Activated T-cell treated with anti-CD3 and anti-CD28 coated beads, Interleukin-2, amount 50 U/mL, for 48 hours (primary cell): ENCODE results near the gene RPL29.

ENCODE experiments used
- DNase-seq, 2 experiments: peaks; one replicate each; pipeline ENCODE4 v3.0.0-alpha.2; 2020

The RPL29 gene

DNA sequence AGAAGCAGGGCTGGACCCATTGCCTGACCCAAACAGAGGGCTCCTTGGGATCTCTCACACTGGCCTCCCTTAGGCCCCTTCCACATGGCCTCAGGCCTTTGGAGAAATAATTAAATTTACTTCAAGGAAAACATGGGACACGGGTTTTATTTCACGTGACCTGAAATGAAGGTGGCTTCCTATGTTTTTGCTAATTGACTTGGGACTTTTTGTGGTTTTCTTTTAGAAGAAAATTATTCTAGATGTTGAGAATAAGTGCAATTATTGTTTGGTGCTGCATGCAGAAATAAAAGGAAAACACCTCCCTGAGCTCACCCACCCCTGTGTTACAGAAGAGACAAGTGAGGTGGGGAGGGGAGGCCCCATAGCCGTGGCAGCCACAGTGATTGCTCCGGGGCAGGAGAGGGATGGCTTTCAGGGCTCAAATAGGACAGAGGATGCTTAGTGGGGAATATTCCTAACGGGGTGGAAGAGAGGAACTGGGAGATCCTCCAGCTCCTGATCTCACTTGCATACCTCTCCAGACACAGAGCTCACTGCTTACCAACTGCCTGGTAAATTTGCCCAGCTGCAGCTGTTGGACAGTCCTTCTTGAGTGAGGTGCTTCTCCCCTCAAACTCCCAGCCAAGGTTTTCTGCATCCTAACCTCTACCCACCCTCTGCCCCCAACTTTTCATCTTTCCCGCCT is 29.2 kb upstream of the RPL29 start:
- DNase-seq: no peak

DNA sequence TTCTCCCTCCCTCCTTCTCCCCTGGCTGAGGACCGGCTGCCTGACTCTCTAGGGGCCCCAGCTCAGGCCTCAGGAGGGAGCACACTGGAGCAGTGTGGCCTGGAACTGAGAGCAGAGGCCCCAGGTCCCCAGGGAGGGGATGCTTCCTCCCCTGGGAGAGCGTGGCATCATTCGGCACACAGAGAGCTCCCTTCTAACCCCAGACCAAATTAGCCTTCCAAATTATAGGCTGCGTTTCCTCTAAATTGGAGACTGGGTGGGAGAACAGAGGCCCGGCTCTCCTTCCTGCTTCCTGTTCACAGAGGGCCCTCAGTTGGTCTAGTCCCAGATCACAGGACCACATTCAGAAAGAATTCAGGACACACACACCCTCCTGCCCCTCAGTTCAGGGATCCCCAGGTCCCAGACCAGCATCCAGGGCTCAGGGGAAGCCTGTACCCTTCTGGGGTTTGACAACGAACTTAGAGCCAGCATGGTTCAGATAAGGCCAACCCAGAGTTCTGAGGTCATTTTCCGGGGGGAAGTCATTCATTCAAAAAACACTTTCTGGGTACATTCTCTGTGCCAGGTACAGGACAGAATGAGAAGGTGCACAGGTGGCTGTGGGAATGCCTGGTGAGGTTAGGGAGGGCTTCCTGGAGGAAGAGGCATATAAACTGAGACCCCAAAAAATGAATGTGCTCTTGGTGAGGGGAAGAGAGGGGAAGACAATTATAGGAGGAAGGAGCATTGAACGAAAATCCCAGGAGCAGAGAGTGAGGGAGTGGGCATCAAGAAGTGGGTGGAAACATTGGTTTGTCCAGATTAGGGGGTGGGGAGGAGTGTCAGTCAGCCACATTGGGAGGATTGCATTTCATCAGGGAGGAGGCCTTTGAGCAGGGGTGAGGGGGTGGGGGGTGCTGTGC is 28.4 kb upstream of the RPL29 start:
- no peak for DNase-seq

DNA sequence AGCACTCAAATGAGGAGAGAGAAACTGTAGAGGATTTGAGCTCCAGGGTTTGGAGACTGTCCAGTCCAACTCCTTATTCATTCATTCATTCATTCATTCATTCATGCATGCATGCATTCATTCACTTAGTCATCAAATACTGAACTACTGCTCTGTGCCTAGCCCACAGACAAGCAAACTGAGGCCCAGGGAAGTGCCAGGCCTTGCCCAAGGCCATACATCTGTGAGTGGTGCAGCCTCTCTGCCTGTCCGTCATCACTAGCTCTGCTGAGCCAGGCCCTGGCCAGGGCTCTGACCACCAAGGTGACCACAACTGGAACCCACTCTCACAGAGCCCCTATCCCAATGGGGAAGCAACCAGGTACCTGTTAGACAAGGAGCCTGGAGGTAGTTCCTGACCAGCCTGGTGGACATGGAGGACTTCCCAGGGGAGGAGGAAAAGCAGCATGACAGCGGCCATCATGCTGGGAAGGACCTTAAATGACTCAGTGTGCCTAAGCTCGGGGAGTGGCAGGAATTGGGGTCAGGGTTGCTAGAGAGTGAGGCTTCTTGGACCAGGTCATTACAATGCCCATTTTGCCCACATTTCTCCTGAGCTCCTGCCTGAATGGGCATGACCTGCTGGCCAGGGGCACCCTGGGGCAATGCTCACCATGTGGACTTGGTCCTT is 27.5 kb upstream of the RPL29 start:
- no peak for DNase-seq

DNA sequence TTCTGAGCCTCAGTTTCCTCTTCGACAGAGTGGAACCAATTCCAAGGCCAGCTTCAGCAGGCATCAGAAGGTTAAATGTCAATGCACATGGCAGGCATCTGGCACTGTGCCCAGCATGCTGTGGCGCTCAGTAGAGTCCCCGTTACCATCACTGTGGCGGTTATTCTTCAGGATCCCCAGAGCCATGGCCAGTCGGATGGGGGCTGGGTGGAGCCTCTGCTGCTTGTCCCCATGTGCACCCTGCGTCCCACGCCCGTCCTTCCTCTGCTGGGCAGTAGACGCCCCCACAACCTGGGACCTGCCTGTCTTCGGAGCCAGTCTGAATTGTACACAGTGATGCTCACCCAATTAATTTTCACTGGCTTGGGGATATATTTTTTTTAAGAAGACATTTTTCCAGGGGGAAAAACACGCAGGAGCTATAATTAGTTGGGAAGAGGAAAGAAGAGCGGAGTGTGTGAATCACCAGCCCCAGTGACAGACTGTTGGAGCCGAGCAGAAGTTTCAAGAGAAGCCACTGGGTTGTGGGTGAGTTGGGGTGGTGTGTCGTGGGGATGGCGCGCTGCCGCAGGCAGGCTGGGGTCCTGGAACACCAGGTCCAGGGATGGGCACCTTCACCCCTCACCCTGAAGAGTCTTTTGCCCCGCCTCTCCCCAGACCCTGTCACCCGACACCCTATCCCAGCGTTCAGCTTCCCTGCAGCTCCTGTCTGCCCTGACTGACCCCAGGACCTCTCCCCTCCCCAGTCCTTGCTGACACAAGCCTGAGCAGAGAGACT is 26.8 kb upstream of the RPL29 start:
- DNase-seq: no peak

DNA sequence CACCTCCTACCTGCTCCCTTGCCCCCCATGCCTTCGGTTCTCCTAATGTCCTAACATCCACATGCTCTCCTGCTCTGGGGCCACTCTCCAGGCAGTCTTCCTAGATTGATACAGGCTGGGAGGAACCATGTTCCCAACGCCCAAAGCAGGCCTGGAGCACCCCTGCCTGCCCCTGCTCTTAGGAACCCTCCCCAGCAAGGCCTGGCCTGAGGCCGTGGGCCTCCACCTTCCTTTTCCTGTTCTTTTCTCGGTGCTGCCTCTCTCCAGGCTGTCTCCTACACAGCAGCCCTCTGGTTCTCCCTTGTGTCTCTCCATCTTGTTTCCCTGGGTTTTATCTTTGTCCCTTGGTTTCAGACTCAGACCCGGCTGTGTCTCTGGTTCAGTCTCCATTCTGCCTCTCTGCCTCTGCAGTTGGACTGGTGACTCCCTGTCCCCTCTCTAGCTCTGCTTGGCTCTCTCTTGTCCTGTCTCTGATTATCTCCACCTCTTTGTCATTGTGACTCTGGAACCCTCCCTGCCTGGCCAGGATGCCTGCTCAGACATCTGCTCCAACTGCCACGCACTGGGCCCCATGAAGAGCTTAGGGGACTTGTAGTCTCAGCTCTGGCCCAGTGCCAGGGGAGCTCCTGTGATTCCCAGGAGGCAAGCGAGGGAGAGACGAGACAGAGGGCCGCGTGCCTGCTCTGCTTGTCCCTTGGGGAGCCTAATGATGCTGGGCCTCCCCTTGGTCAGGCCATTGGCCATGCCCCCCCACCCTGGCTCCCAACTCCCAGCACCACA is 26.0 kb upstream of the RPL29 start:
- no peak for DNase-seq

DNA sequence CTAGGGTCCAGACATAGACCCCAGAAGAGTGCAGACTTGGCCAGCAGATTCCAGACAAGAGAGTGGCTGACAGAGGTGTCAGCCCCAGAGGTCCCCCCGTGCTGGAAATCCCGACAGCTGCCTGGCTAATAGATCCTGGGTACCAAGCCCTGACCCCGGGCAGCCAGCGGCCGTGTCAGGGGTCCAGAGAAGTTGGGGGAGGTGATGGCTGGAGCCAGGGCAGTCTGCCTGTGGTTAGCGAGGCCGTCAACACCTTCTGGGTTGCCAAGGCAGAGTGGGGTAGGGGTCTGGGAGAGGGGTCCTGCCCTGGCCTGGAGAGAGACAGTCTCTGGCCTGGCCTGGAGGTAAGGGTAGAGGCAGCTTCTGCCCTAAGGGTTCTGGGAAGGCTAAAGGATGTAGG is 25.1 kb upstream of the RPL29 start:
- DNase-seq: no peak

DNA sequence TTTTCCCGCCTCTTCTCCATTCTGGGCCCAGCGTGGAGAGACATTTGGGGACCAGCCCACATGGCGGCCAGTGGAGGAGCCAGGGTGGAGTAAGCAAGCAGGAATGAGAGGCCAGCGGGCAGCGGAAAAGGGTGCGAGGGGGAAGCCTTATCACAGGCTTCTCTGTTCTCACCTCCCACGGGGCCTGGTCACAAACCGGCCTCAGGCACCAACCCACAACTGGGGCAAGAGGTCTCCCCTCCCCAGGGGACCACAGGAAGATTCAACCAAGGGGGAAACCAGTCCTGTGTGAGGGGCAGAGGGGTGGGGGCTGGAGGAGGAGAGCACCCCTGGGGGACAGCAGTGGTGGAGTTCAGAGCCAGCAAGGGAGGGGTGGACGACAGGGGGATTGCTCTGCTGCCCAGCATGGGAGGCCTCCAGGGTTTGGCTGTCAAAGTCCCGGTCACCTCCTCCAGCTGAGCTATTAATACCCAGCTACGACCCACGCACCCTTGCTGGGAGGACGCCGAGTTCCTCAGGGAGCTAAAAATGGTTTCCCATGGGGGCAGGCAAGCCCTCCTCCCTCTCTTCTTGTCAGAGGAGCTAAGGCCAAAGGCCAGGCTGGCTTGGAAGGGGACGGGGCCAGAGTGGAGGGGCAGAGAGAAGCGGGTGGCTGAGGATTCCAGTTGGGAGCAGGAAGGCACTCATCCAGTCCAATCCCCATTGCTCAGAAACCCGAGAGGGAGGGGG is 23.8 kb upstream of the RPL29 start:
- no peak for DNase-seq

DNA sequence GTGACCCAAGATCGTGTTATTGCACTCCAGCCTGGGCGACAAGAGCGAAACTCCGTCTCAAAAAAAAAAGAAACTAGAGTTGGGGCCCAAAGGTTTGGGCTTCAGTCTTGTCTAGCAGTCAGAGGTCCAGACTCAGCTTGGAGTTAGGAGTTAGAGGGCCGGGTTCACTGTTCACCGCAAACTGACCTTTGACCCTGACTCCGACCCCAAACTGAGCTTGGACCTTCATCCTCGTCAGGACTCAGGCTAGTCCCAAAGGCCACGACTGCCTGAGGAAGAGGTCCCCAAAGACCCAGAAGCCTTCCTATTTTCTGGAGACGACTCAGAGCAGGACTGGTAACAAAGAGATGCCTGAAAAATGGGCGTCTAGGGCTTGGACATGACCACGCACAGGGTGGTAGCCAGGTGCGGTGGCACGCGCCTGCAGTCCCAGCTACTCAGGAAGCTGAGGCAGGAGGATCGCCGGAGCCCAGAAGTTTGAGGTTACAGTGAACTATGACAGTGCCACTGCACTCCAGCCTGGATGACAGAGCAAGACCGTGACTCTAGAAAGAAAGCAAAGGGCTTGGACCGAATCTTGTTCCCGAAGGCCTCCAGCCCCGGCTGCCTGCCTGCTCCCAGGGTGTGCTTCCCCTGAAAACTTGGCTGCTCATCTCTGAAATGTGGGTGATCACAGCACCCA is 22.8 kb upstream of the RPL29 start:
- DNase-seq: no peak

DNA sequence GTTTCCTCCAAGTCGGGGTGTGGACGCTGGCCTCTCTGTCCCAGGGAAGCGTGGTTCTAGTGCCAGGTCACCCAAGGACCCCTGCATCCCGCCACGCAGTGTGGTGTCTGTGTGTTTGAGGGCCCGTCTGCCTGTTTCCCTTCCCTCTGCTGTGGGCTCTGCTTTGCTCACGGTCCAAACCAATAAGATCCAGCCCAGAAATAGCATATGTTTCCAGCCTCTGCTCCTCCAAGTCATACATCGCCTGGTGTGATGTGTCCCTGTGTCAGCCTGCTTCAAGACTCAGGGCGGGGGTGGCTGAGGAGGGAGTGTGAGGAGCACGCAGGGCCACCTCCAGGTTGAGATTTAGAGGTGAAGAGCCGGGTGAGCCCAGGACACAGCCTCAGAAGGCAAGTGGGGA is 21.9 kb upstream of the RPL29 start:
- no peak for DNase-seq

DNA sequence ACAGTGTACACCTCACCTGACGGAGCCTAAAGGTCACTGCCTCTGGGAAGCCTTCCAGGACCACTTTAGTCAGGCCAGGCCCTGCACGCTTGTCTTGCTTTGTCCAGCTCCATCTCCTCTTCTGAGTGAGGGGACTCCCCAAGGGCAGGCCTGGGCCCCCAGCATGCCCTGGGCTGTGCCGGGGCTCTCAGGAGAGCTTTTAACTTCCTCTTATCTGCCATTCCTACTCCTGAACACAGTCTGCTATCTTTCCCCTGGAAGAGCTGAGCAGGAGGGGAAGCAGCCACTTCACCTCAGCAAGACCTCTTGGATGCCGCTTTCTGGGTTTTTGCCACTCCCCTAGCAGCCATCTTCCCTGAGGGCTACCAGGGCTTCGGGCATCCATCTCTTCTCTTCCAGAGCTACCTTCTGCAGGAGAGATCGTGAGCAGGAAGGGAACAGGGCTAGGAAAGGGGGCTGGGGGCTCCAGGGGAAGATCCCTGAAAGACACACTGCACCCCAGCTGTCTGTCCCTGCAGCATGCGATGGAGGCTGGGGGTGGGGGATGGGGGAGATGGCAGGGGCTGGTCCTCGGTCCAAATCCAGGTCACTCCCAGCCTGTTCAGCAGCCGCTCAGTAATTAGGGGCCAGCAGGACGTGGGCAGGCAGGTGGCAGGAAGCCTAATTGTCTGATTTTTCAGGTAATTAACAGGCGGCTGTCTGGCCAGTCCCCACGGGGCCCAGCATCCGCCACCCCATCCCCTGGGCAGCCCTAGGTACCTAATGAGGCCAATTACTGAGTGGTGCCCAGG is 19.9 kb upstream of the RPL29 start:
- no peak for DNase-seq

DNA sequence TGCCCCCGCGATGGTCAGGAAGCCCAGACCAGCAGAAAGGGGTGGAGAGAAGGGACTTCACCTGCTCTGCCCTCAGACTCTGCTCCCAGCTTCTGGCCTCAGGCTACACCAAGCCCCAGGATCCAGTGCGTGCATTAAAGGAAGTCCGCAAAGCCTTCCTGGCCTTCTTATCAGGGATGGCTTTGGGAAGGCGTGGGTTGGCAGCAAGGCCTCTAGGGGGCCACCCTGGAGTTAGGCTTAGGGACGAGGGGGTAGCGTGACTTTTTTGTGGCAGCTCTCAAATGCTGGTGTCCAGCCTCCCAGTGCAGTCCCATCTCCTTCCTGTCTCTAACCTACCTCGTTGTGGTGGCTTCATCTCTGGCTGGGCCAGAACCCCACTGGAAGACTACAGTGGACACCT is 18.9 kb upstream of the RPL29 start:
- no peak for DNase-seq

DNA sequence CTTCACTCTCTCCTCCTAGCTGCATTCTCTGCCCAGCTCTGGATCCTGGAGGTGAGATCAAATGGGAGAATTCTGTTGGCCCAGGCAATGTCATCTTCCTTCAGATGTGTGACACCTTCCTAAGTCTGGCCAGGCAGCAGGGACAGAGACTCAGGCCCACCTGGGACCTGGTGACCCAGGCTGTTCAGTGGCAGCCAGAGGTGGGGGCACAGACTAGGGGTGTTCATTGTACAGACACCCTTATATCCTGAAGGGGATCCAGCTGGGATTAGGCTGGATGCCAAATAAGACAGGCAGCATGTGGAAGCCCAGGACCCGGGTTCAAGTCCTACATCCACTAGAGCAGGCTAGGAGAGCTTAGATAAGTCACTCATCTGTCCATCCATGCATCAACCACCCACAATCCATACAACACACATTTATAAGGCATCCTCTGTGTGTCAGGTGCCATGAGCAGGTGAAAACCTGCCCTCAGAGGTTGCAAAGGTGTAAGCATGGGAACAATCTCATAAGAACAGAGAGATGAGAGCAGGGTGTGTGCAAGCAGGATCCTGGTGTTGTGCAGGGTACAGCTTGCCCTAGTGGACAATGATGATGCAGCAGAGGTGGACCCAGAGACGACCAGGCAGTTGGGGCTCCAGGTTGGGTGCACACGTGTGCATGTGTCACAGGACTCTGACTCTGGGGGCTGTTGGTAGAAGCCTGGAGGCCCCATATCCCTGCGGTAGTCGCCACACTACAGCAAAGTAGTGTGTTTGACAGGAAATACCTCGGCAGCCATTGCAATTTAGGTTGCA is 18.3 kb upstream of the RPL29 start:
- DNase-seq: no peak

DNA sequence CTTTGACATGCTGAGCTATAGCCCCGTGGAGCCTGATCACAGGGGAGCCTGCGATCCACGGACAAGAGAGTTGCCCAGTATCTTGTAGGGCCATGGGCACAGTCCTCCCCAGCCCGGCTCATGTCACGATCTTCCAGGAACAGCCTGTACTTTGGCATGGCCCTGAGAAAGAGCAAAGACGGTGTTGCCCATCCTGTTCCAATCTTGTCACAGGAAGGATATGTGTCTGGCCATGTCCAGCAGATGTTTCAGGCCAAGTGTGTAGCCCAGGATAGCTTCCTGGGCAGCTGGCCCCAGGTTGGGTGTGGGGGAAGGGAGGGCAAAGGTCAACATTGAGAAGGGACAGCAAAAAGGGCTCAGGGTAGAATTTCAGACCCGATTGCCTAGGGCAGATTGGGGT is 17.0 kb upstream of the RPL29 start:
- no peak for DNase-seq

DNA sequence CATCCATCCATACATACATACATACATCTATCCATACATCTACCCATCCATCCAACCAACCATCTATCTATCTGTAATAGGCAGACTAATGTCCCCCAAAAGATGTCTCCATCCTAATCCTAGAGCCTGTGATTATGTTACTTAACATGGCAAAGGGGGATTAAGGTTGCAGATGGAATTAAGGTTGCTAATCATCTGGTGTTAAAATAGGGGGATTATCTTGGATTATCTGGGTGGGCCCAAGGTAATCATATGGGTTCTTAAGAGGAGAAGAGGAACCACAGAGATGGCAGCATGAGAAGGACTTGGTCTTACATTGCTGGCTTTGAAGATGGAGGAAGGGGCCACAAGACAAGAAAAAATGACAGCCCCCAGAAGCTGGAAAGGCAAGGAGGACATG is 14.7 kb upstream of the RPL29 start:
- no peak for DNase-seq

DNA sequence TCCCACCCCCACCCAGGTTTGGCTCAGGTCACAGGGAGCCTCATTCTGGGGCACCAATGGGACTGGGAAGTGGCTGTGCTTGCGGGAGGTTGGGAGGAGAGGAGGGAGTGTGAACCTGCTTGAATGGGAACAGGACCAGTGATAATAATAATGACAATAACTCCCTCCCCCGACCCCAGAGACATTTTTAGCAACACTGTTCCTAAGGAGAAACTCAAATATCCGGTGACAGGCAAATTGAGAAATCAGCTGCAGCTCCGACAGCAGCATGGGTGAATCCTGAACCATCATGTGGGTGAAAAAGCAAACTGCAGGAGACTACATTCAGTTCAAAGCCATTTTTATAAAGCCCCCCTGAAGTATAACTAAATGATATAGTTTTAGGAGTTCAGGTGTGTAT is 11.6 kb upstream of the RPL29 start:
- DNase-seq: no peak

DNA sequence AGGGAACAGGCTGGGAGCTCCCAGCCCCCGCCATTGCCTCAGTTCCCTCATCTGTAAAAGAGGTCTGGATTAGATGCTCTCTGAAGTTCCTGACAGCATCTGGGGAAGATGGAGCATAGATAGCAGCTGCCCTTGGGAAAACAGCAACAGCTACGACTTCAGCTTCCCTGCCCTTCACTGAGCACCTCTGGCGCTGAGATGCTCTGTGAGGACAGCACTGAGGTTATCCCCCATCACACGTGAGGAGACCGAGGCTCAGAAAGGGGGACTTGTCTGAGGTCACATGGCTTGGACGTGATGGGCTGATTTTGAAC is 11.1 kb upstream of the RPL29 start:
- no peak for DNase-seq

DNA sequence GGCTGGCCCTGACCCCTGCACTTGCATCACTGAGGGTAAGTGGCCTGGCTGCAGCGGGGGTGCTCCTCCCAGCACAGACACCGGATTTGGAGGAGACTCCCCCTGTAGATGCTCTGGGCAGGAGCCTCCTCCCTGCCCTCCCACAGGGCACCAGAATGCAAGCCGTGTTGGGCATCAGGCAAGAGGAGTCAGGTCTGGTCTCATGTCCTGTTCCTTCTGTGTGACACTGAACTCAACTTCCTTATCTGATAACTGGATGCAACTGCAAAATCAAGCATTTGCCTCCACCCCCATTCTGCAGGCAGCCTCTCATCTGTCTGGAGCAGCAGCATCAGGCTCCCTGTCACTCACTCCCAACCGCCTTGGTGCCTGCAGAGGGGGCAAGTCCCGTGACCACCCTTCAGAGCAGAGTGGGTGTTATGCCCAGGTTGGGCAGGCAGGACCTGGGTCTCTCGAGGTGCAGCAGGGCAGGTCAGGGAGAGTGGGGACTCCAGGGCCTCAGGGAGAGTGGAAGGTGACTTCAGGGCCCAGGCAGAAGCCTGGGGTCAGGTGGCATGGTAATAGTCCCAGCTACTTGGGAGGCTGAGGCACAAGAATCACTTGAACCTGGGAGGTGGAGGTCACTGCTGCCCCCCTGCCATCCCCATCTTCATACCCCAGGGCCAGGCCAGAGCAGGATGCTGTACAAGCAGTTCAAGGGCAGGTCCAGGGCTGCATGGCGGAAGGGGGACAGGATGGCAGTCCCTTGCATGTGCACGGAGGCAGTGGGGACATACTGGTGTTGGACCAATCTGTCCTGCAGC is 10.5 kb upstream of the RPL29 start:
- no peak for DNase-seq

DNA sequence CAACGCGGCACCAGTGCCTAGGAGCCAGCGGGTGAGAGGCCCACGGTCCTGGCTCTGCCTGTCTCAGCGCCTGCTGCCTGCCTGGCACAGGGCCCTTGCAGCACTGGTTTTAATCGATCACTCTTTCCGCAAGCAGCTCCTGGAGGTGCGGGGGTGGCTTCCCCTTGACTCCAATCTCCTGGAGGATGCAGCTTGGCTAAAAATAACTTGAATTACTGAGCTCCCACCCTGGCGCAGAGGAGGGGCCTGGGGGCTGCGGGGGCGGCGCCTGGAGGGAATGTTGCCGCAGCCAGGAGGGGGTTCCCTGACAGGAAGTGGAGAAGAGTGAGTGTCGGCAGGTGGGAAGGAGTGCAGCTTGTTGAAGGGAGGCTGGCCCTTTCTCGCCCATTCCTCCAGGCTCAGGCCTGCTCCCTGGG is 9.9 kb upstream of the RPL29 start:
- DNase-seq: no peak
